Measurements from ENCODE around the gene MON2.
"Not testable (repeated sequence)": the region's sequence is repeated elsewhere in the genome, so short reads cannot be mapped to it uniquely, and the experiment has no call there.

The MON2 gene

DNA sequence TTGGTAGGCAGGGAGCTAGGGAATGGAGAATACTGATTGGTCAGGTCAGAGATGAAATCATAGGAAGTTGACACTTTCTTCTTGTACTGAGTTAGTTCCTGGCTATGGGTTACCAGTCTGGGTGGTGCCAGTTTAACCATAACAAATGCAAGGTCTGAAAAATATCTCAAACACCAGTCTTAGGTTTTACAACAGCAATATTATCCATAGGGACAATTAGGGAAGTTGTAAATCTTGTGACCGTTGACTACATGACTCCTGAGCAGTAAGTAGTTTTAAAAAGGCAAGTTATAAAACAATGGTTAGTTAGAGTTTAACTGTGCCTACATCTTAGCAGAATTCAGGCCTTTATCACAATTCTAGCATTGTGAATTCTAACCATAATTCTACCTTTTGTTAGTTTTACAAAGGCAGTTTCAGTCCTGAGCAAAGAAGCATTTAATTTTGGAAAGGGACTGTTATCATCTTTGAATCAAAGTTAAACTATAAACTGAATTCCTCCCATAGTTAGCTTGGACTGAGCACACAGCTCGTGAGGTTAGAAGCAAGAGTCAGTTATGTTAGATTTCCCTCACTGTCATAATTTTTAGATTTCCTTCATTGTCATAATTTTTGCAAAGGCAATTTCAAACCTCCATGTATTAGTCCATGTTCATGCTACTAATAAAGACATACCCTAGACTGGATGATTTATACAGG is 19.7 kb upstream of the MON2 start:
- H3K4me2 ChIP-seq: no peak overlapping the region
- H3K9me3 ChIP-seq: peaks cover 42% of the 10 kb centered on the region
- H3K4me1 ChIP-seq: no peaks in the 10 kb centered on the region
- no peaks in the 10 kb centered on the region for H3K36me3 ChIP-seq
- no peak overlapping the region for H3K4me3 ChIP-seq
- H3K9ac ChIP-seq: no peak overlapping the region
- H4K20me1 ChIP-seq: no peaks in the 10 kb centered on the region
- H3K27ac ChIP-seq: no peak overlapping the region
- peaks cover 5% of the 10 kb centered on the region for H3K27me3 ChIP-seq
- no peak for TF ChIP-seq Cebpa-rat (IDR thresholded peaks at IDR 0.05)

DNA sequence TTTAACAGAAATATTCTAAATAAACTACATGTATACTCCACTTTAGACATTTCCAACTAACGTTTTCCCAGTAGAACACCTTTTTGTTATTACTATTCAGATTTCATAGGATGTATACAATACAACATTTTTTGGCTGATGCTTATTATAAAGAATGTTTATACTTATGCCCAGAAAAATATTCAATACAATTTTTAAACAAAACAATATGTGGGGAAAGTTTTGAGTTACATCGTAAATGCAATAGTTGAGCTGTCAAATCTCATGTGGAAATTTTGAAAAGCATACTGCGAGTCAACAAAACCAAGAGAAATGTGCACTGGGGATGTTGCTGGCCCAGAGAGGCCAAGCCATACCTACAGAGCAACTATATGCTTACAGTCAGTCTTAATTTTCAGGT is 18.2 kb upstream of the MON2 start:
- peaks cover 31% of the 10 kb centered on the region for H3K9me3 ChIP-seq
- no peaks in the 10 kb centered on the region for H4K20me1 ChIP-seq
- no peak overlapping the region for H3K27ac ChIP-seq
- H3K9ac ChIP-seq: no peak overlapping the region
- H3K36me3 ChIP-seq: no peaks in the 10 kb centered on the region
- H3K4me1 ChIP-seq: no peaks in the 10 kb centered on the region
- H3K4me3 ChIP-seq: no peak overlapping the region
- peaks cover 5% of the 10 kb centered on the region for H3K27me3 ChIP-seq
- TF ChIP-seq Cebpa-rat (IDR thresholded peaks at IDR 0.05): no peak
- H3K4me2 ChIP-seq: no peak overlapping the region

DNA sequence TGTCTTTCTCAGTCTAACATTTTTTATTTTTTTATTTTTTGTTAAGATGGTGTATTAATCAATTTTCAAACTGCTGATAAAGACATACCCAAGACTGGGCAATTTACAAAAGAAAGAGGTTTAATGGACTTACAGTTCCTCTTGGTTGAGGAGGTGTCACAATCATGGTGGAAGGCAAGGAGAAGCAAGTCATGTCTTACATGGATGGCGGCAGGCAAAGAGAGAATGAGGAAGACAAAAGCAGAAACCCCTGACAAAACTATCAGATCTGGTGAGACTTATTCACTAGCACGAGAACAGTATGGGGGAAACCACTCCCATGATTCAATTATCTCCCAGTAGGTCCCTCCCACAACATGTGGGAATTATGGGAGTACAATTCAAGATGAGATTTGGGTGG is 11.2 kb upstream of the MON2 start:
- not testable (repeated sequence) for H3K9ac ChIP-seq, H3K27me3 ChIP-seq, H4K20me1 ChIP-seq, H3K4me1 ChIP-seq, H3K27ac ChIP-seq, H3K4me3 ChIP-seq, H3K4me2 ChIP-seq, H3K36me3 ChIP-seq
- H3K9me3 ChIP-seq: peaks cover 13% of the 10 kb centered on the region; the same call in 1 of the 2 replicates

DNA sequence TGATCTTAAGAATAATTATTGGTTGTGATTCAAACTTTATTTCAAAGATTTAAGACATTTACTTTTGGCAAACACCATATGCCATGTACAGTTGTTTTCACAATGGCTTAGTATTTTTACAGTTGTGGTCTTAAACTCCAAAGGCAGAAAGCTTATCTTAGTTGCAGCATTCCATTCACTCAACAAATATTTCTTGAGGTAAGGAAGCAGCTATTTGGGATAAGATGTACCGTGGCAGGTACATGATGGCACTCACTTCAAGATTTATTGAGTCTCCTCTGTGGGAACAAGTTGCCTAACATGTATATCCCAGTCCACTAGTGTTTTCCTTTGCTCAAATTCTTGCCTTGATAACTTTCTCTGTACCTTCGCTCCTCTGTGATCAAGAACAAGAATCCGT is 8.0 kb upstream of the MON2 start:
- Histone ChIP-seq H3K36me3 (no peaks in the 10 kb centered on the region), H3K4me3 (no peak overlapping the region), H3K4me1 (no peaks in the 10 kb centered on the region), H3K27me3 (no peaks in the 10 kb centered on the region), H4K20me1 (no peaks in the 10 kb centered on the region), H3K4me2 (no peak overlapping the region), H3K27ac (no peak overlapping the region), H3K9me3 (peaks cover 40% of the 10 kb centered on the region), H3K9ac (no peak overlapping the region)
- TF ChIP-seq Cebpa-rat (IDR thresholded peaks at IDR 0.05): no peak

DNA sequence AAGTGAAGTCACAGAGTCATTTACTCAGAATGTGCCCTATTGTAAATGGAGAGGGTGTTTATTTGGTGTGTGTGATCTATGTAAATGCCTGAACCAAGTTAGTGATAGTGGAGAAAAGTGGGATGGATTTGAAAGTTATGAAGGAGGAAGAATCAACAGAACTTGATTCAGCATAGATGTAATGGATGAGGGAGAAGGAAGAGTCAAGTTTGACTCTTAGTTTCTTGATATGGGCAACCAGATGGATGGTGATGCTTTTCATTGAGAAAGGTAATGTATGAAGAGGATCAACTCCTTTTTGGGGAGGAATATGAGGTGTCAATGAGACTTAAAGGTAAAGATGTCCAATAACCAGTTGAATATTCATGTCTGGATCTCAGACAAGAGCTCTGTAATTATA is 6.7 kb upstream of the MON2 start:
- H3K36me3 ChIP-seq: no peaks in the 10 kb centered on the region

DNA sequence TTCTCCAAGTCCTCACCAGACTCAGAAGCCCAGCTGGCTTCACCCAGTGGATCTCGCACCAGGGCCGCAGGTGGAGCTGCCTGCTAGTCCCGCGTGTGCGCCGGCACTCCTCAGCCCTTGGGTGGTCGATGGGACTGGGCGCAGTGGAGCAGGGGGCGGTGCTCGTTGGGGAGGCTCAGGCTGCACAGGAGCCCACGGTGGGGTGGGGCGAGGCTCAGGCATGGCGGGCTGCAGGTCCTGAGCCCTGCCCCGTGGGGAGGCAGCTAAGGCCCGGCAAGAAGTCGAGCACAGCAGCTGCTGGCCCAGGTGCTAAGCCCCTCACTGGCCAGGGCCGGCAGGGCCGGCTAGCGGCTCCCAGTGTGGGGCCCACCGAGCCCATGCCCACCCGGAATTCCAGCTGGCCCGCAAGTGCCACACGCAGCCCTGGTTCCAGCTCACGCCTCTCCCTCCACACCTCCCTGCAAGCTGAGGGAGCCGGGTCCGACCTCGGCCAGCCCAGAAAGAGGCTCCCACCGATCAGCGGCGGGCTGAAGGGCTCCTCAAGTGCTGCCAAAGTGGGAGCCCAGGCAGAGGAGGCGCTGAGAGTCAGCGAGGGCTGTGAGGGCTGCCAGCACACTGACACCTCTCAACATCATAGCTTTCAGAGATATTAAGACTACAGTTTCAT is 5.3 kb upstream of the MON2 start:
- not testable (repeated sequence) for H3K27ac ChIP-seq, H3K4me3 ChIP-seq, H3K4me2 ChIP-seq, H3K36me3 ChIP-seq, H3K27me3 ChIP-seq, H3K9ac ChIP-seq, H4K20me1 ChIP-seq, H3K4me1 ChIP-seq
- H3K9me3 ChIP-seq: peaks cover 43% of the 10 kb centered on the region

More for the DNA sequence above, 6.7 kb upstream of the MON2 start:
- no peak overlapping the region for H3K4me3 ChIP-seq
- H3K9ac ChIP-seq: no peak overlapping the region
- no peak overlapping the region for H3K27ac ChIP-seq
- no peak for TF ChIP-seq Cebpa-rat (IDR thresholded peaks at IDR 0.05)
- peaks cover 50% of the 10 kb centered on the region for H3K9me3 ChIP-seq
- H3K4me2 ChIP-seq: no peak overlapping the region
- H3K27me3 ChIP-seq: no peaks in the 10 kb centered on the region
- no peaks in the 10 kb centered on the region for H4K20me1 ChIP-seq
- no peaks in the 10 kb centered on the region for H3K4me1 ChIP-seq

DNA sequence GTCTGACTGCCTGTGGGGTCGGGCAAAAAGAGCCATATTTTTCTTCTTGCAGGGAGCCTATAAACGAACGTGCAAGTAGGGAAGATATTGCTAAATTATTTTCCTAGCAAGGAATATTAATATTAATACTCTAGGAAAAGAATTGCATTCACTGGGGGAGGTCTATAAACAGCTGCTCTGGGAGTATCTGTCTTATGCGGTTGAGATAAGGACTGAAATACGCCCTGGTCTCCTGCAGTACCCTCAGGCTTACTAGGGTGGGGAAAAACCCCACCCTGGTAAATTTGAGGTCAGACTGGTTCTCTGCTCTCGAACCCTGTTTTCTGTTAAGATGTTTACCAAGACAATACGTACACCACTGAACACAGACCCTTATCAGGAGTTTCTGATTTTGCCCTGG is 3.4 kb upstream of the MON2 start:
- H3K36me3 ChIP-seq, H3K4me1 ChIP-seq, H3K27me3 ChIP-seq, H3K4me2 ChIP-seq, H4K20me1 ChIP-seq, H3K4me3 ChIP-seq, H3K9ac ChIP-seq, H3K27ac ChIP-seq: not testable (repeated sequence)
- H3K9me3 ChIP-seq: peaks cover 42% of the 10 kb centered on the region

DNA sequence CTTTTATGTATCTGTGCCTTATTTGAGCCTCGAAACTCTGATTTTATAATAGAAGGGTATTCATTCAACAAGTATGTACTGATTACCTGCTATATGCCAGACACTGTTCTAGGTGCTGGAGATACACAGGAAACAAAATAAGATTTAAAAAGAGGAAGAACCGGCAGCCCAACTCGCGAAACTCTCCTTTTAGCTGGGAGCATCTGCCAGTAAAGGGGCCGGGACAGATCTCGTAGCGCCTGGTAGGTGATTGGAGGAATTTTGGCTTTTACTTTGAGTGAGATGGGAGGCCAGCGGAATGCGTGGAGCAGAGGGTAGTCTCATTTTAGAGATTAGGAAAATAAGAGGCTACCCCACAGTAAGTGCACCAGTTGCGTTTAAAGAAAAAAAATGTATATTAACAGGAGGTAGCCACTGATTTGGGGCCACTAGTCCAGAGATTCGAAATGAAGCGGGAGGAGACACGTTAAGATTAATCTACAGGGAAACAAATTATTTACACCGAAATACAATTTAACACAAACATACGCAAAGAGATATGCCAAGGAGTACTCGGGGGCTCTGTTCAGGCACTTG is 520 bp upstream of the MON2 start:
- Histone ChIP-seq H3K9ac (peak overlapping the region; percentile 94), H3K27me3 (no peaks in the 10 kb centered on the region), H3K4me3 (peak overlapping the region; percentile 90), H3K4me1 (peaks cover 24% of the 10 kb centered on the region), H3K9me3 (peaks cover 39% of the 10 kb centered on the region), H3K4me2 (peak overlapping the region; percentile 80), H4K20me1 (peaks cover 5% of the 10 kb centered on the region), H3K36me3 (peaks cover 2% of the 10 kb centered on the region; the same call in 1 of the 2 replicates), H3K27ac (peak overlapping the region; percentile 90)
- no peak for TF ChIP-seq Cebpa-rat (IDR thresholded peaks at IDR 0.05)

DNA sequence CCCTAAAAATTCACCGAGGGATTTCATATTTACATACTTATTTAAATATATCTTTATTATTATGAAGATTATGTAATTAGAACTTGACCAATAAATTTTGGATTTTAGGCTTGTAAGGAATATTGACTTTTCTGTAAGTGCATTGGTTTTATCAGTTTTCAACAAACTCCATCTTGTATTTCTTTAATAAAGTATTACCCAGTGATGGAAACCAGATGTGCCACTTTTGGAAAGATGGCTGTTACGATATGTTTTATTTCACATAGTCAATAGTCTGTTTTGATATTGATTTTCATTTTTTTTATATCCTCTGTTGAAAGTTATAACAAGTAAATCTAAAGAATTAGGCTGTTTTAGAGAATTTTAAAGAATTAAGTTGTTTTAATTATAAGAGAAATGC is 1.8 kb downstream of the MON2 start:
- Histone ChIP-seq H3K4me2 (peak overlapping the region; percentile 80), H3K9me3 (peaks cover 17% of the 10 kb centered on the region), H4K20me1 (peaks cover 22% of the 10 kb centered on the region), H3K36me3 (peaks cover 22% of the 10 kb centered on the region), H3K27ac (no peak overlapping the region), H3K4me3 (peak overlapping the region; percentile 90), H3K27me3 (no peaks in the 10 kb centered on the region), H3K4me1 (peaks cover 24% of the 10 kb centered on the region), H3K9ac (peak overlapping the region; percentile 94)
- no peak for TF ChIP-seq Cebpa-rat (IDR thresholded peaks at IDR 0.05)

DNA sequence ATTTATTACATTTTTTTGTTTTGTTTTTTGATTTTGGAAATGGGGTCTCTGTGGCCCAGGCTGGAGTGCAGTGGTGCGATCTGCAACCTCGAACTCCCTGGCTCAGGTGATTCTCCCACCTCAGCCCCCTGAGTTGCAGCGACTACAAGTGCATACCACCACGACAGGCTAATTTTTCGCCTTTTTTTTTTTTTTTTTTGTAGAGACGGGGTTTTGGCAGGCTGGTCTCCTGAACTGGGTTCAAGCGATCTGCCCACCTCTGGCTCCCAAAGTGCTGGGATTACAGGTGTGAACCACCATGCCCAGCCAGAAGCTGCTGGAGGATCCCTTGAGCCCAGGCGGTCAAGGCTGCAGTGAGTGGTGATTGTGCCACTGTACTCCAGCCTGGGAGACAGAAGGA is 2.3 kb downstream of the MON2 start:
- Histone ChIP-seq H3K36me3 (peaks cover 27% of the 10 kb centered on the region), H3K27me3 (no peaks in the 10 kb centered on the region), H4K20me1 (peaks cover 27% of the 10 kb centered on the region), H3K4me1 (peaks cover 24% of the 10 kb centered on the region), H3K4me3 (no peak overlapping the region), H3K9me3 (peaks cover 12% of the 10 kb centered on the region), H3K27ac (no peak overlapping the region), H3K4me2 (peak overlapping the region; percentile 80), H3K9ac (no peak overlapping the region)
- no peak for TF ChIP-seq Cebpa-rat (IDR thresholded peaks at IDR 0.05)
